ENCODE measurements around the gene ISCU. TPM values are rescaled to one million over a fixed set of nuclear protein-coding genes. Genes with fewer than 3 reads are reported as not detected.

ISCU gene
- total and polyA plus RNA-seq, 9 of the 15 experiments (the other 6 are each of a cell fraction or from before 2014, with no cell fraction given): 15.9 to 92.5 (median 77.3) TPM

DNA sequence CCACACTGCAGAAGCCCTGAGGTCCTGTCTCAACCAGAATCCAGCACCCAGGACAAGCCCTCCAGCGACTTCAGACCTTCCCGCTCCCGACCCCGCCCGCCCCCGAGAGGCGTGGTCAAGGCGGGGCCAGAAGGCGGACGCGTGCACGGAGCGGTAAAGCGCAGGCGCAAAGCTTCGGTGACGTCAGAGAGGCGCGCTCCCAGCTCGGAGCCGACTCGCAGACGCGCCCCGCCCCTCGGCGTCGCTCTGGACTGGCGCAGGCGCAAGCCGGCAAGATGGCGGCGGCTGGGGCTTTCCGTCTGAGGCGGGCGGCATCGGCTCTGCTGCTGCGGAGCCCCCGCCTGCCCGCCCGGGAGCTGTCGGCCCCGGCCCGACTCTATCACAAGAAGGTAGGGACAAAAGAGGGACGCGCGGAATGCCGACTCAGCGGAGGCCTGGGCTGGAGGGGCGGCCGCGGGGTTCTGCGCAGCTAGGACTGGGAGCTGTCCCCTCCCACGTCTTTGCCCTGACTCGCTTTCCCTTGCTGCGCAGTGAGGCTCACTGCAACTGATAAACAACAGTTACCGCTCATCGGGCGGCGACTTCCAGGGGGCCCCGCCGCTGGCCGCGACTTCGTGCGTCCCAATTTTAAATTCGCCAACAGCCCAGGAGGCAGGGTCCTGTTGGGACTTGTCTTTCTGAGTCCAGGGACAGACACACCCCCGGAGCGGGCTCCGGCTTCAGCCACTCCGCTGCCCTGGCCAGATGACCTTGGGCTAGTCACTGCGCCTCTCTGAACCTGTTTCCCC is at the start of gene ISCU (continued):
- TF ChIP-seq, protein P1, sequence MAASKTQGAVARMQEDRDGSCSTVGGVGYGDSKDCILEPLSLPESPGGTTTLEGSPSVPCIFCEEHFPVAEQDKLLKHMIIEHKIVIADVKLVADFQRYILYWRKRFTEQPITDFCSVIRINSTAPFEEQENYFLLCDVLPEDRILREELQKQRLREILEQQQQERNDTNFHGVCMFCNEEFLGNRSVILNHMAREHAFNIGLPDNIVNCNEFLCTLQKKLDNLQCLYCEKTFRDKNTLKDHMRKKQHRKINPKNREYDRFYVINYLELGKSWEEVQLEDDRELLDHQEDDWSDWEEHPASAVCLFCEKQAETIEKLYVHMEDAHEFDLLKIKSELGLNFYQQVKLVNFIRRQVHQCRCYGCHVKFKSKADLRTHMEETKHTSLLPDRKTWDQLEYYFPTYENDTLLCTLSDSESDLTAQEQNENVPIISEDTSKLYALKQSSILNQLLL (CRISPR knock-in tag; IDR thresholded peaks at IDR 0.05; ENCODE audit: borderline replicate concordance): no peak
- TF ChIP-seq TBP (optimal IDR thresholded peaks at IDR 0.05; ENCODE audit: low read depth, low read length): peak; percentile 86
- TF ChIP-seq, protein P2, sequence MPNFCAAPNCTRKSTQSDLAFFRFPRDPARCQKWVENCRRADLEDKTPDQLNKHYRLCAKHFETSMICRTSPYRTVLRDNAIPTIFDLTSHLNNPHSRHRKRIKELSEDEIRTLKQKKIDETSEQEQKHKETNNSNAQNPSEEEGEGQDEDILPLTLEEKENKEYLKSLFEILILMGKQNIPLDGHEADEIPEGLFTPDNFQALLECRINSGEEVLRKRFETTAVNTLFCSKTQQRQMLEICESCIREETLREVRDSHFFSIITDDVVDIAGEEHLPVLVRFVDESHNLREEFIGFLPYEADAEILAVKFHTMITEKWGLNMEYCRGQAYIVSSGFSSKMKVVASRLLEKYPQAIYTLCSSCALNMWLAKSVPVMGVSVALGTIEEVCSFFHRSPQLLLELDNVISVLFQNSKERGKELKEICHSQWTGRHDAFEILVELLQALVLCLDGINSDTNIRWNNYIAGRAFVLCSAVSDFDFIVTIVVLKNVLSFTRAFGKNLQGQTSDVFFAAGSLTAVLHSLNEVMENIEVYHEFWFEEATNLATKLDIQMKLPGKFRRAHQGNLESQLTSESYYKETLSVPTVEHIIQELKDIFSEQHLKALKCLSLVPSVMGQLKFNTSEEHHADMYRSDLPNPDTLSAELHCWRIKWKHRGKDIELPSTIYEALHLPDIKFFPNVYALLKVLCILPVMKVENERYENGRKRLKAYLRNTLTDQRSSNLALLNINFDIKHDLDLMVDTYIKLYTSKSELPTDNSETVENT (CRISPR knock-in tag; IDR thresholded peaks at IDR 0.05): peak; percentile 84
- TF ChIP-seq, protein P3, sequence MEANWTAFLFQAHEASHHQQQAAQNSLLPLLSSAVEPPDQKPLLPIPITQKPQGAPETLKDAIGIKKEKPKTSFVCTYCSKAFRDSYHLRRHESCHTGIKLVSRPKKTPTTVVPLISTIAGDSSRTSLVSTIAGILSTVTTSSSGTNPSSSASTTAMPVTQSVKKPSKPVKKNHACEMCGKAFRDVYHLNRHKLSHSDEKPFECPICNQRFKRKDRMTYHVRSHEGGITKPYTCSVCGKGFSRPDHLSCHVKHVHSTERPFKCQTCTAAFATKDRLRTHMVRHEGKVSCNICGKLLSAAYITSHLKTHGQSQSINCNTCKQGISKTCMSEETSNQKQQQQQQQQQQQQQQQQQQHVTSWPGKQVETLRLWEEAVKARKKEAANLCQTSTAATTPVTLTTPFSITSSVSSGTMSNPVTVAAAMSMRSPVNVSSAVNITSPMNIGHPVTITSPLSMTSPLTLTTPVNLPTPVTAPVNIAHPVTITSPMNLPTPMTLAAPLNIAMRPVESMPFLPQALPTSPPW (CRISPR knock-in tag; IDR thresholded peaks at IDR 0.05): peak; percentile 72
- TF ChIP-seq, protein P4, sequence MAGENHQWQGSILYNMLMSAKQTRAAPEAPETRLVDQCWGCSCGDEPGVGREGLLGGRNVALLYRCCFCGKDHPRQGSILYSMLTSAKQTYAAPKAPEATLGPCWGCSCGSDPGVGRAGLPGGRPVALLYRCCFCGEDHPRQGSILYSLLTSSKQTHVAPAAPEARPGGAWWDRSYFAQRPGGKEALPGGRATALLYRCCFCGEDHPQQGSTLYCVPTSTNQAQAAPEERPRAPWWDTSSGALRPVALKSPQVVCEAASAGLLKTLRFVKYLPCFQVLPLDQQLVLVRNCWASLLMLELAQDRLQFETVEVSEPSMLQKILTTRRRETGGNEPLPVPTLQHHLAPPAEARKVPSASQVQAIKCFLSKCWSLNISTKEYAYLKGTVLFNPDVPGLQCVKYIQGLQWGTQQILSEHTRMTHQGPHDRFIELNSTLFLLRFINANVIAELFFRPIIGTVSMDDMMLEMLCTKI (IDR thresholded peaks at IDR 0.05; ENCODE audit: partially characterized antibody): no peak
- TF ChIP-seq, protein P5, sequence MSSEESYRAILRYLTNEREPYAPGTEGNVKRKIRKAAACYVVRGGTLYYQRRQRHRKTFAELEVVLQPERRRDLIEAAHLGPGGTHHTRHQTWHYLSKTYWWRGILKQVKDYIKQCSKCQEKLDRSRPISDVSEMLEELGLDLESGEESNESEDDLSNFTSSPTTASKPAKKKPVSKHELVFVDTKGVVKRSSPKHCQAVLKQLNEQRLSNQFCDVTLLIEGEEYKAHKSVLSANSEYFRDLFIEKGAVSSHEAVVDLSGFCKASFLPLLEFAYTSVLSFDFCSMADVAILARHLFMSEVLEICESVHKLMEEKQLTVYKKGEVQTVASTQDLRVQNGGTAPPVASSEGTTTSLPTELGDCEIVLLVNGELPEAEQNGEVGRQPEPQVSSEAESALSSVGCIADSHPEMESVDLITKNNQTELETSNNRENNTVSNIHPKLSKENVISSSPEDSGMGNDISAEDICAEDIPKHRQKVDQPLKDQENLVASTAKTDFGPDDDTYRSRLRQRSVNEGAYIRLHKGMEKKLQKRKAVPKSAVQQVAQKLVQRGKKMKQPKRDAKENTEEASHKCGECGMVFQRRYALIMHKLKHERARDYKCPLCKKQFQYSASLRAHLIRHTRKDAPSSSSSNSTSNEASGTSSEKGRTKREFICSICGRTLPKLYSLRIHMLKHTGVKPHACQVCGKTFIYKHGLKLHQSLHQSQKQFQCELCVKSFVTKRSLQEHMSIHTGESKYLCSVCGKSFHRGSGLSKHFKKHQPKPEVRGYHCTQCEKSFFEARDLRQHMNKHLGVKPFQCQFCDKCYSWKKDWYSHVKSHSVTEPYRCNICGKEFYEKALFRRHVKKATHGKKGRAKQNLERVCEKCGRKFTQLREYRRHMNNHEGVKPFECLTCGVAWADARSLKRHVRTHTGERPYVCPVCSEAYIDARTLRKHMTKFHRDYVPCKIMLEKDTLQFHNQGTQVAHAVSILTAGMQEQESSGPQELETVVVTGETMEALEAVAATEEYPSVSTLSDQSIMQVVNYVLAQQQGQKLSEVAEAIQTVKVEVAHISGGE (CRISPR knock-in tag; IDR thresholded peaks at IDR 0.05): 0 out of 6 replicates have a peak, but pooled peaks of 1 of the 3 experiments have one; percentile 16
- 0 out of 2 replicates have a peak, but pooled peaks have one; percentile 72 for TF ChIP-seq SUPT5H (IDR thresholded peaks at IDR 0.05)
- TF ChIP-seq, protein P6, sequence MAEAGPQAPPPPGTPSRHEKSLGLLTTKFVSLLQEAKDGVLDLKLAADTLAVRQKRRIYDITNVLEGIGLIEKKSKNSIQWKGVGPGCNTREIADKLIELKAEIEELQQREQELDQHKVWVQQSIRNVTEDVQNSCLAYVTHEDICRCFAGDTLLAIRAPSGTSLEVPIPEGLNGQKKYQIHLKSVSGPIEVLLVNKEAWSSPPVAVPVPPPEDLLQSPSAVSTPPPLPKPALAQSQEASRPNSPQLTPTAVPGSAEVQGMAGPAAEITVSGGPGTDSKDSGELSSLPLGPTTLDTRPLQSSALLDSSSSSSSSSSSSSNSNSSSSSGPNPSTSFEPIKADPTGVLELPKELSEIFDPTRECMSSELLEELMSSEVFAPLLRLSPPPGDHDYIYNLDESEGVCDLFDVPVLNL (CRISPR knock-in tag; IDR thresholded peaks at IDR 0.05; ENCODE audit: low read depth): peak; percentile 93
- no peak for TF ChIP-seq PHB2 (IDR thresholded peaks at IDR 0.05; ENCODE audit: low read depth)
- TF ChIP-seq, protein P7, sequence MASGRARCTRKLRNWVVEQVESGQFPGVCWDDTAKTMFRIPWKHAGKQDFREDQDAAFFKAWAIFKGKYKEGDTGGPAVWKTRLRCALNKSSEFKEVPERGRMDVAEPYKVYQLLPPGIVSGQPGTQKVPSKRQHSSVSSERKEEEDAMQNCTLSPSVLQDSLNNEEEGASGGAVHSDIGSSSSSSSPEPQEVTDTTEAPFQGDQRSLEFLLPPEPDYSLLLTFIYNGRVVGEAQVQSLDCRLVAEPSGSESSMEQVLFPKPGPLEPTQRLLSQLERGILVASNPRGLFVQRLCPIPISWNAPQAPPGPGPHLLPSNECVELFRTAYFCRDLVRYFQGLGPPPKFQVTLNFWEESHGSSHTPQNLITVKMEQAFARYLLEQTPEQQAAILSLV (tag; IDR thresholded peaks at IDR 0.05): no peak
- no peak for TF ChIP-seq EHMT2 (IDR thresholded peaks at IDR 0.05)
- TF ChIP-seq ZNF436 (CRISPR knock-in tag; IDR thresholded peaks at IDR 0.05): no peak
